Heart left ventricle (tissue), 16 donors: Measurements from ENCODE around the gene BSPRY. TPM values are rescaled to one million over a fixed set of nuclear protein-coding genes. Genes with fewer than 3 reads are reported as not detected.
A peak's percentile ranks its signal among the peaks of the same experiment; 100 is the strongest.

ENCODE experiments used
- ATAC-seq, 4 donors: fragments of 200-7000 bp; cut with Tn5 transposase; one replicate each; pipeline ENCODE4 v1.9.1; 2020 to 2022; ENCODE audit warnings: moderate library complexity in 4 of 4, mild to moderate bottlenecking in 3 of 4, moderate number of reproducible peaks in 1 of 4
- DNase-seq, 5 donors: peaks; one replicate each; pipeline ENCODE4 v3.0.0-alpha.2; 2020
- H3K27ac ChIP-seq, 12 donors: fragments of 200-600 bp; sonication (generic) in 4 of 12; one replicate each; pipeline versions ENCODE4 v1.5.0 to v1.8.0; 2016 to 2022; ENCODE audit warnings: mild to moderate bottlenecking in 2 of 12
- H3K27me3 ChIP-seq, 9 donors: fragments of 200-600 bp; sonication (generic) in 2 of 9; one replicate each; pipeline versions ENCODE4 v1.5.1 to v1.8.0; 2016 to 2022; ENCODE audit warnings: mild to moderate bottlenecking in 3 of 9
- H3K36me3 ChIP-seq, 9 donors: fragments of 200-600 bp; sonication (generic) in 2 of 9; one replicate each; pipeline versions ENCODE4 v1.5.0 to v1.8.0; 2018 to 2022; ENCODE audit warnings: mild to moderate bottlenecking in 2 of 9
- H3K4me1 ChIP-seq, 12 donors: fragments of 200-600 bp; sonication (generic) in 4 of 12; one replicate each; pipeline versions ENCODE4 v1.5.0 to v1.8.0; 2016 to 2022; ENCODE audit warnings: mild to moderate bottlenecking in 3 of 12
- H3K4me3 ChIP-seq, 12 donors: fragments of 200-600 bp; sonication (generic) in 4 of 12; one replicate each; pipeline versions ENCODE4 v1.5.0 to v1.8.0; 2017 to 2022; ENCODE audit warnings: mild to moderate bottlenecking in 9 of 12, moderate library complexity in 4 of 12
- H3K9me3 ChIP-seq, 12 donors: fragments of 200-600 bp; sonication (generic) in 4 of 12; one replicate each; pipeline versions ENCODE4 v1.5.0 to v1.8.0; 2016 to 2022; ENCODE audit warnings: mild to moderate bottlenecking in 1 of 12
- CTCF ChIP-seq, 12 donors: fragments of 200-600 bp; sonication (generic) in 4 of 12; IDR thresholded peaks; one replicate each; pipeline versions ENCODE4 v1.5.0 to v1.8.0; 2018 to 2022; ENCODE audit warnings: antibody characterized with exemption in 12 of 12, mild to moderate bottlenecking in 5 of 12
- POLR2A ChIP-seq, 2 donors: fragments of 450-650 bp; IDR thresholded peaks; one replicate each; pipeline ENCODE4 v1.6.1; 2017; ENCODE audit warnings: antibody characterized with exemption in 2 of 2, mild to moderate bottlenecking in 2 of 2, moderate library complexity in 2 of 2
- WGBS, 4 donors: extraction: QIAGEN DNeasy Blood & Tissue Kit in 2 of 4; methylation state at CpG; one replicate each; pipeline versions ENCODE4 v1.1.5 to v1.1.7; 2013 to 2018; 5-methylcytosine and 5-hydroxymethylcytosine counted together
- intact Hi-C, 10 donors: fragments of 100-400 bp; cut with DNase I; formaldehyde crosslinking; loops; one replicate each; pipeline versions ENCODE4 v1.11.1 to v1.14.2; 2022
- polyA plus RNA-seq, 2 donors: library from polyadenylated mRNA; stranded (reverse); fragments of 200-250 nt; gene quantifications; one replicate each; pipeline ENCODE4 v1.2.3, GENCODE V29; 2013
- total RNA-seq, 9 donors: library from RNA; depleted of rRNA in 2 of 9; stranded (reverse); fragments of >200 nt in 2 of 9; fragmentation: NEBNext Ultra II Directional in 3 of 9; extraction: Animal tissue kit (Norgen Biotek cat#: 25700) in 3 of 9; gene quantifications; one replicate each; pipeline versions ENCODE4 v1.1.0 to v1.2.4, GENCODE V29; 2016 to 2023
- donor health status: ischemic (EF 13 %, LVEDD 7.1; RV severe dilation, severe dysfunction).
- donor health status: healthy with polysubstance abuse.
- donor health status: DM: no; HTN: yes; CAD: no.
- donor health status: DM: no; HTN: no; CAD: no.
- donor health status: ischemic (EF 25% LVEDD 6.9; RV normal size, moderate dysfunction).
- donor health status: ischemic (EF 25% LVEDD 5.7; RV mildly dilated, moderate dysfunction).
- donor health status: healthy.
- donor health status: DM: yes; HTN: yes; CAD: no.
- donor health status: ischemic (EF 35%, LVEDD 5.7; RV mildly dilated, moderate dysfunction).
- donor health status: nonischemic (EF 11% LVEDD 7.7; RV severe dilation, severe dysfunction).
- donor health status: DM: yes; HTN: yes; CAD: no.
- donor health status: PGD.
- donor health status: ischemic (EF 29% LVEDD 5.4; RV normal size, mild dysfunction).
- donor health status: nonischemic (EF 23%, LVEDD 6.1; RV moderate dilation, normal function).

The BSPRY gene
- total and polyA plus RNA-seq, 11 donors: 0.39 to 7.6 (median 1.7) TPM; not detected in 1

DNA sequence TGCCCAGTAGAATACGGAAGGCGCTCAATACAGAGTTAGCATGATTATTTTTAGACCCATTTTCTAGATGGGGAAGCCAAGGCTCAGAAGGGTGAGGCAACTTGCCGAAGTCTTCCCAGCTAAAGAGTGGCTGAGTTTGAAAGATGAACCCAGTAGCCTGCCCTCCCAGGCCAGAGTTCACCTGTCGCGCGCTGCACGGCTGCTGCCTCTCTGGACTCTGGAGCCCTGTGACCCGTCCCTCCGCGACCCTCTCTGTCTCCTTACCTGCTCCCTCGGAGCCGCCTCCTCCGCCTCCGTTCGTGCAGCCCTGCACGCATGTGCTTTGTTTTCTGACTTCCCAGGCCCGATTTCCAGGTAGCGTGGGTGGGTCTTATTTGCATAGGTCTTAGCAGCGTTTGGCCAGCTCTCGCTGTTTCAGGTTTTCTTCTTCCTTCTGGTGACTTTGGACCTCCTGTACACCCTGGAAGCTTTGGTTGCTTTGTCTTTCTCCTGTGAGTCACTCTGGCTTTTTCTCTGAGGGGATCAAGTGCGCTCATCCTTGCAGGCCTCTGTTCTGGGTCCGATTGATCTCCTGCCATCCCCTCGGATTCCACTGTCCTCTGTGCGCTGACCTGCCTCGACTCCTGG, 46.4 kb upstream of the BSPRY start, which contains the start of gene RNF183:
RNF183 (minus strand) TSS at position 585 of the 627 bp plus-strand sequence. CDS start 5,192 bp downstream, outside the sequence.
- intact Hi-C loops: loop anchor here in 2 of 10 donors (10.0 kb wide), 2 partner anchors 292 to 352 kb away; no protein-coding TSS in a partner anchor
- H3K27me3 ChIP-seq: no peaks in the 10 kb centered on the region
- no peaks in the 10 kb centered on the region for H3K9me3 ChIP-seq
- no peaks in the 10 kb centered on the region for H3K36me3 ChIP-seq
- DNase-seq (no peak), ATAC-seq (no peak)
- no peak within 1 kb of the TSS for H3K27ac ChIP-seq
- H3K4me1 ChIP-seq: peaks cover 0 to 9% (median 0%) of the 10 kb centered on the region in 12 donors
- H3K4me3 ChIP-seq: no peak within 1 kb of the TSS
- WGBS, 4 donors: 81 to 85% (median 84%) methylated on average over 25 of the region's 25 CpGs
- no peak for TF ChIP-seq POLR2A (IDR thresholded peaks at IDR 0.05)
- no peak for TF ChIP-seq CTCF (IDR thresholded peaks at IDR 0.05)

GRCh38 chr9:113306566-113306965, 42.8 kb upstream of the BSPRY start:
- Histone ChIP-seq H3K4me1 (peaks cover 0 to 22% (median 9%) of the 10 kb centered on the region in 12 donors), H3K36me3 (no peaks in the 10 kb centered on the region), H3K27me3 (no peaks in the 10 kb centered on the region), H3K27ac (no peak overlapping the region), H3K4me3 (no peak overlapping the region), H3K9me3 (no peaks in the 10 kb centered on the region)
- ATAC-seq (no peak), DNase-seq (no peak)
- intact Hi-C loops: loop anchor here in 4 of 10 donors (5.0 to 10.0 kb wide), 4 partner anchors 96 to 348 kb away; partner anchors contain the start of gene ALAD (in 1 of the 4)
- 88 to 98% (median 89%) methylated on average over 1 of the region's 1 CpG for WGBS, 4 donors
- TF ChIP-seq CTCF (IDR thresholded peaks at IDR 0.05): no peak
- TF ChIP-seq POLR2A (IDR thresholded peaks at IDR 0.05): no peak

DNA sequence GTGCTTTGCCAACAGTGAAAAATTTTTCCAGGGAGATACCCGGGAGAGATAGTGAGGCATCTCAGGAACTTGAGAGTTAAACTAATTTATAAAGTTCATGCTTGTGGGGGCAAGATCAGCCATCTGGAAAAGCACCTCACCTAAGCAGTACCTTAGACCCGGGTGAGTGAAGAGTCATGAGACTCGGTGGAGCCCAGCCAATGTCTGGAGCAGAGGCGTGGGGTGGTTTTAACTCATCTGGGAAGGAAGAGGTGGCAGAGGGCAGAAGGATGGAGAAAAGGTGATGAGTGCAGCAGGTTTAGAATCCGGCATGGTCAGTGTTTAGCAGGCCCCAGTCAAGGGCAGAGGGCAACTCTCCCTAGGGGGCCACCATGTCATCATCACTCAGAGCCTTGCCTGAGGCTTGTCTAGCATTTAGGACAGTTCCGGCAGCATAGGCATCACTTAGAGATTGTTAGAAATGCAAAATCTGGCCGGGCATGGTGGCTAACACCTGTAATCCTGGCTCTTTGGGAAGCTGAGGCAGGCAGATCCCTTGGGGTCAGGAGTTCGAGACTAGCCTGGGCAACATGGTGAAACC, 41.9 kb upstream of the BSPRY start:
- Histone ChIP-seq H3K9me3 (no peaks in the 10 kb centered on the region), H3K27ac (no peak overlapping the region), H3K4me1 (peaks cover 0 to 22% (median 9%) of the 10 kb centered on the region in 12 donors), H3K4me3 (no peak overlapping the region), H3K27me3 (no peaks in the 10 kb centered on the region), H3K36me3 (no peaks in the 10 kb centered on the region)
- no peak for ATAC-seq
- no peak for TF ChIP-seq POLR2A (IDR thresholded peaks at IDR 0.05)
- TF ChIP-seq CTCF (IDR thresholded peaks at IDR 0.05): no peak
- intact Hi-C loops: loop anchor here in 4 of 10 donors (5.0 to 10.0 kb wide), 4 partner anchors 95 to 347 kb away; partner anchors contain the start of gene ALAD (in 1 of the 4)
- 57 to 69% (median 59%) methylated on average over 8 of the region's 8 CpGs for WGBS, 4 donors
- DNase-seq: no peak

DNA sequence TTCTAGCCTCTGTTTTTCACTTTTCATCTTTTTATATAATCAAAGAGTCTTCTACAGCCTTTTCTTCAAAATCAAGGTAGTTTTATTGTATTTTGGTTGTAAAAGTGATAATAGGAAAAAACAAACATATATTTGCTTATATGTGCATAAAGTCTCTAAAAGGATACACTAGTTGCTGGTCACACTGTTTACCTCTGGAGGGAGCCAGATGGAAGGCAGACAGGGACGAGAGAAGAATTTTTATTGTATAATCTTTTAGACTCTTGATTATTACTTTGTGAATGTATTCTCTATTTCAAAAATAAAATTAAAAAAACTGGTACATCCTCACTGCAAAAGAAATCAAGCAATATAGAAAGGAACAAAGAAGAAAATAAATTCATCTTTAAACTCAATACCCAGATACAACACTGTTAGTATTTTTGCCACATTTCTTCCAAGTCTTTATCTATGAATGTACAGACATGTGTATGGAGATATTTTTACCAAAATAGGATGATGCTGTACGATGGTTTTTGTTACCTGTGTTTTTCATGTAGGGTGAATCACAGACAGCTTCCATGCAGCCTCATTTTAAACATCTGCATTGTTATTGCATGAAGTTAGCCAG, 40.0 kb upstream of the BSPRY start:
- H3K4me1 ChIP-seq: peaks cover 0 to 22% (median 9%) of the 10 kb centered on the region in 12 donors
- peak in 2 of 4 donors; percentile 63 to 64 for ATAC-seq
- H3K4me3 ChIP-seq: no peak overlapping the region
- intact Hi-C loops: loop anchor here in 7 of 10 donors (2.0 to 10.0 kb wide), 6 partner anchors 93 to 349 kb away; partner anchors contain the start of gene ALAD (in 1 of the 7)
- no peaks in the 10 kb centered on the region for H3K9me3 ChIP-seq
- peak overlapping the region in 3 of 12 donors; percentile 16 to 73 (median 71) for H3K27ac ChIP-seq
- H3K36me3 ChIP-seq: no peaks in the 10 kb centered on the region
- TF ChIP-seq POLR2A (IDR thresholded peaks at IDR 0.05) (no peak), CTCF (IDR thresholded peaks at IDR 0.05) (peak; percentile 56 to 83 (median 65))
- DNase-seq: no peak
- H3K27me3 ChIP-seq: no peaks in the 10 kb centered on the region
- 5 to 10% (median 6%) methylated on average over 2 of the region's 2 CpGs for WGBS, 4 donors
